HCT116 (cell line): ENCODE results near the gene AP4M1.

Experiments used
- CTCF ChIP-seq, 3 experiments: fragments of 200-600 bp in 1 of 3; sonication (generic) in 1 of 3; IDR thresholded peaks in 2 of 3; conservative IDR thresholded peaks in 1 of 3; 2 replicates each; pipeline ENCODE4 v1.5.1; 2012 to 2017; ENCODE audit warnings: low read depth in 2 of 3, low read length in 2 of 3, antibody characterized with exemption in 1 of 3, borderline replicate concordance in 1 of 3, control low read depth in 1 of 3, mild to moderate bottlenecking in 1 of 3, mixed read lengths in 1 of 3, mixed run types in 1 of 3, moderate library complexity in 1 of 3; ENCODE audit not compliant: insufficient read depth in 1 of 3
- EZH2 ChIP-seq: fragments of 200-600 bp; sonication (generic); IDR thresholded peaks from 2 replicates; pipeline ENCODE4 v1.6.1; 2017; ENCODE audit warnings: antibody characterized with exemption, mixed run types
- JUND ChIP-seq: IDR thresholded peaks from 2 replicates; pipeline ENCODE4 v1.6.1; 2012
- YY1 ChIP-seq: IDR thresholded peaks from 2 replicates; pipeline ENCODE4 v1.6.1; 2011; ENCODE audit warnings: low read length, low read depth, moderate library complexity, mild to moderate bottlenecking; ENCODE audit not compliant: insufficient replicate concordance; ENCODE audit errors: extremely low read depth
- ZNF274 ChIP-seq: fragments of 200-500 bp; sonication (Bioruptor generic); IDR thresholded peaks from 2 replicates; pipeline ENCODE4 v1.6.1; 2014; ENCODE audit warnings: mild to moderate bottlenecking, low read depth, low read length, inconsistent platforms

GRCh38 chr7:100063376-100063775, 38.1 kb upstream of the AP4M1 start:
- TF ChIP-seq ZNF274 (no peak), JUND (no peak), EZH2 (no peak), CTCF (IDR thresholded peaks at IDR 0.05 in 2 of 3, conservative IDR thresholded peaks at IDR 0.05 in 1 of 3; ENCODE audit: borderline replicate concordance in 1 of 3, insufficient read depth in 1 of 3, low read depth in 2 of 3, low read length in 2 of 3) (no peak), YY1 (no peak)
